ENCODE data around the gene TMPRSS15.

- TF ChIP-seq FOXP2 (optimal IDR thresholded peaks at IDR 0.05; ENCODE audit: borderline replicate concordance, extremely low read depth, extremely low read length, insufficient read depth) (no peak), REST (IDR thresholded peaks at IDR 0.05; ENCODE audit: insufficient read depth in 1 of 2, low read depth in 2 of 2, low read length in 2 of 2) (no peak), POLR2AphosphoS5 (IDR thresholded peaks at IDR 0.05; ENCODE audit: low read depth, low read length) (no peak)
Observed at GRCh38 chr21:18251065-18251464, 152.5 kb downstream of the TMPRSS15 start.

All from PFSK-1 (cell line).